Measurements from ENCODE around the gene PHLDA2.

DNA sequence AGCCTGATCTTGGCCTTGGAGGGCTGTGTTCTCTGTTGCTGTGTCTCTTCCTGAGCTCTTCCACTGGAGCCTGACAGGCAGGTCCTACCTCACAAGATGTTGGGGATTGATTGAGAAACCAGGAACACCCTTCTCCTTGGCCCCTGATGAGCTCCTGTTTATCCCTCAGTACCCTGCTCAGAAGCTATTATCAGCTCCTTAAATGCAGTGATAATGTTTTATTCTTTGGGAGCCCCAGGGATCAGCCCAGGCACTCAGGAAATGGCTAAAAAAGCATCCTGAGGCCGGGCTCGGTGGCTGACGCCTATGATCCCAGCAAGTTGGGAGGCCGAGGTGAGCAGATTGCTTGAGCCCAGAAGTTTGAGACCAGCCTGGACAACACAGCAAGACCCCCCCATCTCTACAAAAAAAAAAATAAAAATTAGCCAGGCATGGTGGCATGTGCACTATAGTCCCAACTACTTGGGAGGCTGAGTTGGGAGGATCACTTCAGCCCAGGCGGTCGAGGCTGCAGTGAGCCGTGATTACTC lies 4.9 kb upstream of the PHLDA2 start:
- TF ChIP-seq ZNF558 (CRISPR knock-in tag; IDR thresholded peaks at IDR 0.05; ENCODE audit: borderline replicate concordance) (no peak), ZNF232 (CRISPR knock-in tag; IDR thresholded peaks at IDR 0.05; ENCODE audit: borderline replicate concordance) (no peak), RBFOX2 (IDR thresholded peaks at IDR 0.05; ENCODE audit: low read depth, low read length) (no peak), POLR2A (IDR thresholded peaks at IDR 0.05; ENCODE audit: insufficient read depth in 1 of 2, low read depth in 2 of 2, low read length in 2 of 2) (no peak), KLF6 (CRISPR knock-in tag; IDR thresholded peaks at IDR 0.05) (no peak)
- TF ChIP-seq, protein P1, sequence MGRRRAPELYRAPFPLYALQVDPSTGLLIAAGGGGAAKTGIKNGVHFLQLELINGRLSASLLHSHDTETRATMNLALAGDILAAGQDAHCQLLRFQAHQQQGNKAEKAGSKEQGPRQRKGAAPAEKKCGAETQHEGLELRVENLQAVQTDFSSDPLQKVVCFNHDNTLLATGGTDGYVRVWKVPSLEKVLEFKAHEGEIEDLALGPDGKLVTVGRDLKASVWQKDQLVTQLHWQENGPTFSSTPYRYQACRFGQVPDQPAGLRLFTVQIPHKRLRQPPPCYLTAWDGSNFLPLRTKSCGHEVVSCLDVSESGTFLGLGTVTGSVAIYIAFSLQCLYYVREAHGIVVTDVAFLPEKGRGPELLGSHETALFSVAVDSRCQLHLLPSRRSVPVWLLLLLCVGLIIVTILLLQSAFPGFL (CRISPR knock-in tag; IDR thresholded peaks at IDR 0.05), result no peak

Data from HepG2 (cell line).